Endothelial cell of umbilical vein (primary cell): ENCODE data around the gene ARL5B. TPM values are rescaled to one million over a fixed set of nuclear protein-coding genes. Genes with fewer than 3 reads are reported as not detected.

Experiments used
- BruUV-seq: library from RNA; stranded (reverse); fragments of 400-500 nt; replicated peaks from 2 replicates; lab custom pipeline; 2021; lab: Mats Ljungman, UMichigan
- CTCF ChIA-PET: fragments of 300-600, 350-600 bp; sonication (Branson Sonifier 250); formaldehyde crosslinking; loops from one replicate; lab custom pipeline; 2021; ENCODE audit warnings: antibody characterized with exemption, inconsistent platforms; lab: Charles Lee
- POLR2A ChIA-PET: fragments of 300-600, 350-600 bp; sonication (Branson Sonifier 250); formaldehyde crosslinking; loops from one replicate; lab custom pipeline; 2021; ENCODE audit warnings: antibody characterized with exemption, inconsistent platforms; lab: Charles Lee
- DNase-seq: peaks from one replicate; pipeline ENCODE4 v3.0.0-alpha.2; 2011; ENCODE audit warnings: low read depth, low spot score
- FAIRE-seq: peaks from 2 replicates; lab custom pipeline; 2011; peaks lifted over from hg19 to GRCh38; lab: Jason Lieb, UNC
- H2AFZ ChIP-seq: 2 replicates; pipeline ENCODE4 v1.6.0; 2012; ENCODE audit warnings: low read depth, low read length, control low read depth, inconsistent platforms
- H3K27ac ChIP-seq: 2 replicates; pipeline ENCODE4 v1.5.1; 2011; ENCODE audit warnings: low read depth, mild to moderate bottlenecking, control low read depth, low read length, moderate library complexity; ENCODE audit not compliant: insufficient read depth
- H3K27me3 ChIP-seq, 2 experiments: 2 replicates each; pipeline versions ENCODE4 v1.6.0 to v1.6.1; 2011; ENCODE audit warnings: low read length in 2 of 2, mixed read lengths in 1 of 2; ENCODE audit not compliant: control insufficient read depth in 2 of 2, insufficient read depth in 2 of 2
- H3K36me3 ChIP-seq, 2 experiments: 2 replicates in 1 of 2; 3 replicates in 1 of 2; pipeline ENCODE4 v1.5.1; 2011; ENCODE audit warnings: low read length in 2 of 2, mild to moderate bottlenecking in 1 of 2, moderate library complexity in 1 of 2; ENCODE audit not compliant: control insufficient read depth in 2 of 2, insufficient read depth in 2 of 2; ENCODE audit errors: extremely low read depth in 1 of 2
- H3K4me1 ChIP-seq: 3 replicates; pipeline ENCODE4 v1.5.1; 2011; ENCODE audit warnings: mild to moderate bottlenecking, low read length; ENCODE audit not compliant: control insufficient read depth, insufficient read depth; ENCODE audit errors: extremely low read depth
- H3K4me2 ChIP-seq: 2 replicates; pipeline ENCODE4 v1.6.1; 2011; ENCODE audit warnings: low read length, control low read depth, mixed read lengths; ENCODE audit not compliant: insufficient read depth
- H3K4me3 ChIP-seq, 3 experiments: fragments of 200-600 bp in 1 of 3; sonication (generic), shearing (Covaris generic) in 1 of 3; replicated peaks in 1 of 3; 2 replicates each; pipeline ENCODE4 v1.5.1; 2011 to 2016; ENCODE audit warnings: control low read depth in 3 of 3, low read length in 3 of 3, mild to moderate bottlenecking in 2 of 3, inconsistent platforms in 1 of 3, low read depth in 1 of 3, moderate library complexity in 1 of 3; ENCODE audit not compliant: insufficient read depth in 1 of 3
- H3K79me2 ChIP-seq: 2 replicates; pipeline ENCODE4 v1.6.0; 2012; ENCODE audit warnings: low read length, inconsistent platforms; ENCODE audit not compliant: control insufficient read depth, insufficient read depth
- H3K9ac ChIP-seq: replicated peaks from 2 replicates; pipeline ENCODE3; 2011; ENCODE audit warnings: low read length, control low read depth; ENCODE audit not compliant: insufficient read depth; ENCODE audit errors: extremely low read depth
- H3K9me1 ChIP-seq: replicated peaks from 3 replicates; pipeline ENCODE4 v1.6.0; 2011; ENCODE audit warnings: mild to moderate bottlenecking, low read length; ENCODE audit not compliant: control insufficient read depth, insufficient read depth; ENCODE audit errors: extremely low read depth
- H3K9me3 ChIP-seq: replicated peaks from 2 replicates; pipeline ENCODE4 v1.5.1; 2012; ENCODE audit warnings: low read length, inconsistent platforms; ENCODE audit not compliant: control insufficient read depth, insufficient read depth
- H4K20me1 ChIP-seq: replicated peaks from 2 replicates; pipeline ENCODE3; 2011; ENCODE audit warnings: mild to moderate bottlenecking, low read length; ENCODE audit not compliant: control insufficient read depth, insufficient read depth; ENCODE audit errors: extremely low read depth
- EZH2 ChIP-seq: IDR thresholded peaks from 2 replicates; pipeline ENCODE4 v1.6.1; 2012; ENCODE audit warnings: borderline replicate concordance, low read depth, mild to moderate bottlenecking, moderate library complexity, low read length, inconsistent platforms; ENCODE audit not compliant: severe bottlenecking
- FOS ChIP-seq: IDR thresholded peaks from 2 replicates; pipeline ENCODE4 v1.6.1; 2011; ENCODE audit warnings: mild to moderate bottlenecking, low read length, moderate library complexity, borderline replicate concordance; ENCODE audit not compliant: insufficient read depth
- GATA2 ChIP-seq: IDR thresholded peaks from 2 replicates; pipeline ENCODE4 v1.7.0; 2011; ENCODE audit warnings: low read depth, mild to moderate bottlenecking, moderate library complexity, mixed read lengths, low read length; ENCODE audit not compliant: insufficient read length, insufficient read depth
- MYC ChIP-seq: IDR thresholded peaks from one replicate; pipeline ENCODE4 v1.6.1; 2011; ENCODE audit warnings: mild to moderate bottlenecking, low read depth, low read length
- POLR2AphosphoS5 ChIP-seq: IDR thresholded peaks from 2 replicates; pipeline ENCODE4 v1.6.1; 2012; ENCODE audit warnings: low read depth, mild to moderate bottlenecking, control low read depth, low read length, moderate library complexity; ENCODE audit not compliant: insufficient read depth
- dilution Hi-C: fragments of 300-500 bp; cut with MboI; formaldehyde crosslinking; loops from one replicate; pipeline ENCODE4 v1.15.0; 2019; ENCODE audit warnings: low sequenced_read_pairs; ENCODE audit not compliant: extremely low pct_ligation_motif_present
- intact Hi-C: fragments of 100-400 bp; cut with micrococcal nuclease; formaldehyde crosslinking; loops from one replicate; pipeline ENCODE4 v1.10.0; 2022
- polyA plus RNA-seq, 4 experiments: library from polyadenylated mRNA; depleted of rRNA in 3 of 4; stranded (reverse) in 3 of 4; unstranded in 1 of 4; fragments of >200 nt; gene quantifications; 2 replicates each; pipeline versions ENCODE4 v1.2.1 to v1.2.3, GENCODE V29; 2011 to 2012; ENCODE audit warnings: missing spikeins in 1 of 4
- total RNA-seq: library from RNA; stranded (reverse); gene quantifications from 2 replicates; pipeline ENCODE4 v1.2.3, GENCODE V29; 2021
- TF ChIP-seq, protein P1 (sequence below): IDR thresholded peaks from 2 replicates; pipeline ENCODE4 v1.6.1; 2011; ENCODE audit not compliant: insufficient read depth, insufficient read length
- TF ChIP-seq, protein P2 (sequence below), 2 donors: IDR thresholded peaks; 1 replicate in 1 of 2; 2 replicates in 1 of 2; pipeline ENCODE4 v1.5.1; 2011; ENCODE audit warnings: low read length in 2 of 2, mild to moderate bottlenecking in 2 of 2, moderate library complexity in 2 of 2, control low read depth in 1 of 2, inconsistent platforms in 1 of 2, low read depth in 1 of 2; ENCODE audit not compliant: insufficient read depth in 1 of 2; ENCODE audit errors: extremely low read depth in 1 of 2

The ARL5B gene
- total and polyA plus RNA-seq, 2 donors (not counting 3 experiments of a cell fraction or from before 2014, with no cell fraction given) = 5.1 to 19.1 TPM

DNA sequence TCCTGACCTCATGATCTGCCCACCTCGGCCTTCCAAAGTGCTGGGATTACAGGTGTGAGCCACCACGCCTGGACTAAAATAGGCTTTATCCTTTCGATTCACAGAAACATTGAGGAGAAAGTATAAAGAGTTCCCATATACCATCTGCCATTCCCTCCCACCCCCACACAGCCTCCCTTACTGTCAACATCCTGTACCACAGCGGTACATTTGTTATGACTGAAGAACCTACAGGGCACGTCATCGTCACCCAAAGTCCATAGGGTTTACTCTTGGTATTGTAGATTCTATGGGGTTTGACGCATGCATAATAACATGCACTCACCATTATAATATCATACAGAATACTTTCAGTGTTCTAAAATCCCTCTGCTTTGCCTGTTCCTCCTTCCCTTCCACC, 28.0 kb downstream of the ARL5B start:
- no peaks in the 10 kb centered on the region for H3K4me1 ChIP-seq
- intact Hi-C loops = no loop called here
- BruUV-seq = no TSS peak
- H2AFZ ChIP-seq = no peak overlapping the region
- H3K9ac ChIP-seq = no peak overlapping the region
- no peak for FAIRE-seq
- no peak overlapping the region for H3K27ac ChIP-seq
- no peak overlapping the region for H3K4me3 ChIP-seq
- ChIA-PET CTCF (no interaction called here), POLR2A (no interaction called here)
- H3K36me3 ChIP-seq = no peaks in the 10 kb centered on the region
- no peak overlapping the region for H3K4me2 ChIP-seq
- H3K9me3 ChIP-seq = no peaks in the 10 kb centered on the region
- no peak for DNase-seq
- no peak for TF ChIP-seq FOS
- no peaks in the 10 kb centered on the region for H4K20me1 ChIP-seq
- H3K79me2 ChIP-seq = no peaks in the 10 kb centered on the region
- dilution Hi-C loops = no loop called here
- no peaks in the 10 kb centered on the region for H3K27me3 ChIP-seq
- no peaks in the 10 kb centered on the region for H3K9me1 ChIP-seq

DNA sequence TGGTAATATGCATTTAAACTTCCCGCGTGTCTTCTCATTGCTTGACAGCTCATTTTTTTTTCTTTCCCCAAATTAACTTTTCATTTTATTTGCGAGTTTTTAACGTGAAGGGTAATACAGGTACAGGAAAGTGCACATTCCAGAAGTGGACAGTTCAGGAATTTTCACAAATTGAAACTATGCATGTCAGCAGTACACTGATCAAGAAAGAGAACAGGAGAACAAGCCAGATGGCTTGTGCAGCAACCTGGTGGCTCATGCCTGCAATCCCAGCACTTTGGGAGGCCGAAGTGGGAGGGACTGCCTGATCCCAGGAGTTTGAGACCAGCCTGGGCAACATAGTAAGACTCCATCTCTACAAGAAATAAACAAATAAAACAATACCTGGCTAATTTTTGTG, 28.5 kb downstream of the ARL5B start:
- Histone ChIP-seq H3K4me2 (no peak overlapping the region), H3K27ac (no peak overlapping the region), H4K20me1 (no peaks in the 10 kb centered on the region), H3K9me3 (no peaks in the 10 kb centered on the region), H3K27me3 (no peaks in the 10 kb centered on the region), H3K79me2 (no peaks in the 10 kb centered on the region), H3K9me1 (no peaks in the 10 kb centered on the region), H3K9ac (no peak overlapping the region), H3K4me3 (no peak overlapping the region), H3K36me3 (no peaks in the 10 kb centered on the region), H2AFZ (no peak overlapping the region), H3K4me1 (no peaks in the 10 kb centered on the region)
- no peak for DNase-seq
- dilution Hi-C loops (no loop called here), intact Hi-C loops (no loop called here)
- ChIA-PET POLR2A (no interaction called here), CTCF (no interaction called here)
- BruUV-seq = no TSS peak
- no peak for FAIRE-seq
- TF ChIP-seq POLR2AphosphoS5 (no peak), EZH2 (no peak), MYC (no peak), GATA2 (no peak)
- TF ChIP-seq, protein P1, sequence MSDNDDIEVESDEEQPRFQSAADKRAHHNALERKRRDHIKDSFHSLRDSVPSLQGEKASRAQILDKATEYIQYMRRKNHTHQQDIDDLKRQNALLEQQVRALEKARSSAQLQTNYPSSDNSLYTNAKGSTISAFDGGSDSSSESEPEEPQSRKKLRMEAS = no peak
- TF ChIP-seq, protein P2, sequence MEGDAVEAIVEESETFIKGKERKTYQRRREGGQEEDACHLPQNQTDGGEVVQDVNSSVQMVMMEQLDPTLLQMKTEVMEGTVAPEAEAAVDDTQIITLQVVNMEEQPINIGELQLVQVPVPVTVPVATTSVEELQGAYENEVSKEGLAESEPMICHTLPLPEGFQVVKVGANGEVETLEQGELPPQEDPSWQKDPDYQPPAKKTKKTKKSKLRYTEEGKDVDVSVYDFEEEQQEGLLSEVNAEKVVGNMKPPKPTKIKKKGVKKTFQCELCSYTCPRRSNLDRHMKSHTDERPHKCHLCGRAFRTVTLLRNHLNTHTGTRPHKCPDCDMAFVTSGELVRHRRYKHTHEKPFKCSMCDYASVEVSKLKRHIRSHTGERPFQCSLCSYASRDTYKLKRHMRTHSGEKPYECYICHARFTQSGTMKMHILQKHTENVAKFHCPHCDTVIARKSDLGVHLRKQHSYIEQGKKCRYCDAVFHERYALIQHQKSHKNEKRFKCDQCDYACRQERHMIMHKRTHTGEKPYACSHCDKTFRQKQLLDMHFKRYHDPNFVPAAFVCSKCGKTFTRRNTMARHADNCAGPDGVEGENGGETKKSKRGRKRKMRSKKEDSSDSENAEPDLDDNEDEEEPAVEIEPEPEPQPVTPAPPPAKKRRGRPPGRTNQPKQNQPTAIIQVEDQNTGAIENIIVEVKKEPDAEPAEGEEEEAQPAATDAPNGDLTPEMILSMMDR (IDR thresholded peaks at IDR 0.05; ENCODE audit: extremely low read depth in 1 of 2, insufficient read depth in 1 of 2, low read depth in 1 of 2, low read length in 2 of 2) = no peak
